Endometrial microvascular endothelial cells (primary cell): ENCODE measurements around the gene PSMD6. TPM values are rescaled to one million over a fixed set of nuclear protein-coding genes. Genes with fewer than 3 reads are reported as not detected.

Experiments
- in situ Hi-C: cut with HindIII; loops from 2 replicates; pipeline ENCODE4 v1.10.0; 2017; ENCODE audit warnings: low sequenced_read_pairs, low pct_unique_long_range_greater_than_20kb; ENCODE audit errors: inconsistent ontology term
- total RNA-seq: library from RNA; depleted of rRNA; stranded (reverse); fragments of >200 nt; gene quantifications from one replicate; pipeline ENCODE4 v1.2.3, GENCODE V29; 2015; ENCODE audit errors: inconsistent ontology term

Gene PSMD6
- total RNA-seq = 145 TPM

GRCh38 chr3:64023187-64023860 is at the start of gene PSMD6:
Gene PSMD6 (minus strand): TSS chr3:64023494. CDS start chr3:64023419, 75 bp downstream.
- in situ Hi-C loops = no loop called here

- in situ Hi-C loops = no loop called here
Observed at GRCh38 chr3:64072126-64072525, 48.8 kb upstream of the PSMD6 start.

- in situ Hi-C loops = no loop called here
Observed at GRCh38 chr3:64070704-64071103, 47.4 kb upstream of the PSMD6 start.

- in situ Hi-C loops = no loop called here
Observed at GRCh38 chr3:64067506-64068346, 44.4 kb upstream of the PSMD6 start.

GRCh38 chr3:64064804-64065203 is 41.5 kb upstream of the PSMD6 start:
- in situ Hi-C loops = no loop called here

- in situ Hi-C loops = no loop called here
Observed at GRCh38 chr3:64063983-64064438, 40.7 kb upstream of the PSMD6 start.

- in situ Hi-C loops = no loop called here
Observed at GRCh38 chr3:64063207-64063982, 40.1 kb upstream of the PSMD6 start.

- in situ Hi-C loops = no loop called here
Observed at GRCh38 chr3:64061628-64062027, 38.3 kb upstream of the PSMD6 start.

GRCh38 chr3:64059484-64060175 is 36.3 kb upstream of the PSMD6 start:
- in situ Hi-C loops = no loop called here

- in situ Hi-C loops = no loop called here
Observed at GRCh38 chr3:64058566-64058965, 35.3 kb upstream of the PSMD6 start.

GRCh38 chr3:64057231-64057630 is 33.9 kb upstream of the PSMD6 start:
- in situ Hi-C loops = no loop called here

- in situ Hi-C loops = no loop called here
Observed at GRCh38 chr3:64056606-64057180, 33.4 kb upstream of the PSMD6 start.

- in situ Hi-C loops = no loop called here
Observed at GRCh38 chr3:64055076-64055475, 31.8 kb upstream of the PSMD6 start.

- in situ Hi-C loops = no loop called here
Observed at GRCh38 chr3:64054488-64054887, 31.2 kb upstream of the PSMD6 start.

- in situ Hi-C loops = no loop called here
Observed at GRCh38 chr3:64053581-64053980, 30.3 kb upstream of the PSMD6 start.

GRCh38 chr3:64053117-64053516 is 29.8 kb upstream of the PSMD6 start:
- in situ Hi-C loops = no loop called here

- in situ Hi-C loops = loop anchor here (25.0 kb wide), 2 partner anchors 162 to 412 kb away; no protein-coding TSS in a partner anchor
Observed at GRCh38 chr3:64049832-64050231, 26.5 kb upstream of the PSMD6 start.

GRCh38 chr3:64049136-64049535 is 25.8 kb upstream of the PSMD6 start:
- in situ Hi-C loops = loop anchor here (25.0 kb wide), 2 partner anchors 163 to 413 kb away; no protein-coding TSS in a partner anchor
